Dendritic cell treated with granulocyte-macrophage colony-stimulating factor and Interleukin-4, amounts not matched to agents 40 ng/mL and 50 ng/mL, for 4 days (primary cell): ENCODE measurements around the gene MSX1.
"Not testable (repeated sequence)": the region's sequence is repeated elsewhere in the genome, so short reads cannot be mapped to it uniquely, and the experiment has no call there.

Experiments used
- H3K27ac Mint-ChIP-seq: one replicate; pipeline ENCODE4 v1.8.0; 2022; ENCODE audit warnings: mild to moderate bottlenecking, mixed read lengths
- H3K27me3 Mint-ChIP-seq: one replicate; pipeline ENCODE4 v1.8.0; 2022; ENCODE audit warnings: mild to moderate bottlenecking, mixed read lengths
- H3K36me3 Mint-ChIP-seq: one replicate; pipeline ENCODE4 v1.8.0; 2022; ENCODE audit warnings: low read depth, mixed read lengths
- H3K4me1 Mint-ChIP-seq: one replicate; pipeline ENCODE4 v1.8.0; 2022; ENCODE audit warnings: low read depth, mixed read lengths
- H3K4me3 Mint-ChIP-seq: one replicate; pipeline ENCODE4 v1.8.0; 2022; ENCODE audit warnings: mild to moderate bottlenecking, moderate library complexity, mixed read lengths
- H3K9me3 Mint-ChIP-seq: one replicate; pipeline ENCODE4 v1.8.0; 2022; ENCODE audit warnings: mixed read lengths
- intact Hi-C: fragments of 100-400 bp; cut with micrococcal nuclease; formaldehyde crosslinking; loops from one replicate; pipeline ENCODE4 v1.15.0; 2022

Gene MSX1

DNA sequence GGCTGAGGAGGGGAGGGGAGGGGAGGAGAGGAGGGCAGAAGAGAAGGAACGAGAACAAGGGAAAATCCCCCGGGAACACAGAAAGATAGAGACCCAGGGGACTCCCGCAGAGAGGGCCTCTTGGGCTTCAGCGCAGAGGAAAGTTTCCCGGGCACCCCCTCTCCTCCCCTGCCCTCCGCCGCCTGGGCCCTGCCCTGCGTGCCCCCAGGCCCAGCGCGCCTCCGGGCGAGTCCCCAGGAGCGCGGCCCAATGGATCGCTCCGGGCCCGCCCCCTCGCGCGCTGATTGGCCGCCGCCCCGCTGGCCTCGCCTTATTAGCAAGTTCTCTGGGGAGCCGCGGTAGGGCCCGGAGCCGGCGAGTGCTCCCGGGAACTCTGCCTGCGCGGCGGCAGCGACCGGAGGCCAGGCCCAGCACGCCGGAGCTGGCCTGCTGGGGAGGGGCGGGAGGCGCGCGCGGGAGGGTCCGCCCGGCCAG lies at the start of gene MSX1:
Gene MSX1, plus strand, starts transcription at position 341 of the 474 bp plus-strand sequence. CDS start 235 bp downstream, outside the sequence.
- intact Hi-C loops, result no loop called here
- peaks cover 10% of the 10 kb centered on the region for H3K9me3 Mint-ChIP-seq
- no peak within 1 kb of the TSS for H3K27ac Mint-ChIP-seq
- H3K4me3 Mint-ChIP-seq, result peak within 1 kb of the TSS; percentile 75
- peaks cover 8% of the 10 kb centered on the region for H3K36me3 Mint-ChIP-seq
- peaks cover 88% of the 10 kb centered on the region for H3K27me3 Mint-ChIP-seq
- peaks cover 43% of the 10 kb centered on the region for H3K4me1 Mint-ChIP-seq

DNA sequence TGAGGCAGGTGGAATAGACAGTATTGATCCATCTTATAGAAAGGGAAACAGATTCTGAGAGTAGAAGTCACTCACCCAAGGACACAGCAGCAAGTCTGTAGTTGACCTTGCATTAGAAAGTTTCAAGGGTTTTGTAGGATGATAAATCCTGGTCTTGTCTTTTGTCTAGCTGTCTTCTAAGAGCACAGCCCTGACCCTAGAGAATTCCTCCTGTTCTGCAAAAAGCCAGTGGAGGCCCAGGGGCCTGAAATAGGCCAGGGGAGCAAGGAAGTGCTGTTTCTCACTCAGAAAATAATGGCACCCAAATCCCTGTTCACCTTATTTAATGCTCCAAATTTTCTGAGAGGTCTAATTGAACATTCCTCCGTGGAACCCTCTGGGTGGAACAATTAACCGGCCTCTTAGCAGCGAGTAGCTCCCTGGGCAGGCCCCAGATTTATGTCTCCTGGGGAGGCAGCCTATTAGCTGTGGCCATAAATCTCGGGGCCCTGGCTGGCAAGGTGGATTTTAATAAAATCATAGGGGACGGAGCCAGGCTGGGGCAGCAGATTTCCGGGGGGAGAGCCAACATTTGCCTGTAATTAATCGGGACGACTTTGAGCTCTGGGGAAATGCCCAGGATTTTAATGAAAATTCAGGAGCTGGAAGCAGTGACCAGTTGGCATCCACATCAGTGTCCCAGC lies 49.2 kb upstream of the MSX1 start:
- no peak overlapping the region for H3K4me3 Mint-ChIP-seq
- intact Hi-C loops, result no loop called here
- H3K4me1 Mint-ChIP-seq, result no peaks in the 10 kb centered on the region

DNA sequence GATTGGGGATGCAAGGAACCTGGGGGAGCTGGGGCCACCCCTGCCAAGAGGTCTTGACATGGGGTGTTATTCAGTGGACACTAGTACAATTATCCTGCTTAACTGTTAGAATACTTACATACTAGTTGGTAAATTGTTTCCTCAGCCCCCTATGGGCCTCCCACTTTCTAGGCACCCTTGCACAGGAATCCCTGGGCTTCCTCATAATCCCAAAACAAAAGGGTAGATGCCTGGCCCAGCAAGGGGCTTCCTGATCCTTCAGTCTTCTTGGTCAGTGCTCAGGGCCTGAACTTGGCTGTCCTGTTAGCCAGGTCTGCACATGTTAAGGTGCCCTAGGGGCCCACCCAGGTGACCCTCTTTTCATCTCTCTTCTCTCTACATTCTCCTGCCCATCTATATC lies 48.7 kb upstream of the MSX1 start:
- intact Hi-C loops, result no loop called here
- Mint-ChIP-seq H3K4me3 (no peak overlapping the region), H3K27me3 (peaks cover 3% of the 10 kb centered on the region), H3K9me3 (peaks cover 12% of the 10 kb centered on the region), H3K27ac (no peak overlapping the region), H3K4me1 (no peaks in the 10 kb centered on the region), H3K36me3 (no peaks in the 10 kb centered on the region)

More for the DNA sequence above, 49.2 kb upstream of the MSX1 start:
- H3K9me3 Mint-ChIP-seq, result peaks cover 12% of the 10 kb centered on the region
- peaks cover 3% of the 10 kb centered on the region for H3K27me3 Mint-ChIP-seq
- H3K27ac Mint-ChIP-seq, result no peak overlapping the region
- H3K36me3 Mint-ChIP-seq, result no peaks in the 10 kb centered on the region

GRCh38 chr4:4812145-4812794 lies 47.2 kb upstream of the MSX1 start:
- H3K4me3 Mint-ChIP-seq, result no peak overlapping the region
- H3K27me3 Mint-ChIP-seq, result peaks cover 4% of the 10 kb centered on the region
- H3K36me3 Mint-ChIP-seq, result no peaks in the 10 kb centered on the region
- H3K27ac Mint-ChIP-seq, result no peak overlapping the region
- H3K9me3 Mint-ChIP-seq, result peaks cover 22% of the 10 kb centered on the region
- H3K4me1 Mint-ChIP-seq, result no peaks in the 10 kb centered on the region
- intact Hi-C loops, result no loop called here

DNA sequence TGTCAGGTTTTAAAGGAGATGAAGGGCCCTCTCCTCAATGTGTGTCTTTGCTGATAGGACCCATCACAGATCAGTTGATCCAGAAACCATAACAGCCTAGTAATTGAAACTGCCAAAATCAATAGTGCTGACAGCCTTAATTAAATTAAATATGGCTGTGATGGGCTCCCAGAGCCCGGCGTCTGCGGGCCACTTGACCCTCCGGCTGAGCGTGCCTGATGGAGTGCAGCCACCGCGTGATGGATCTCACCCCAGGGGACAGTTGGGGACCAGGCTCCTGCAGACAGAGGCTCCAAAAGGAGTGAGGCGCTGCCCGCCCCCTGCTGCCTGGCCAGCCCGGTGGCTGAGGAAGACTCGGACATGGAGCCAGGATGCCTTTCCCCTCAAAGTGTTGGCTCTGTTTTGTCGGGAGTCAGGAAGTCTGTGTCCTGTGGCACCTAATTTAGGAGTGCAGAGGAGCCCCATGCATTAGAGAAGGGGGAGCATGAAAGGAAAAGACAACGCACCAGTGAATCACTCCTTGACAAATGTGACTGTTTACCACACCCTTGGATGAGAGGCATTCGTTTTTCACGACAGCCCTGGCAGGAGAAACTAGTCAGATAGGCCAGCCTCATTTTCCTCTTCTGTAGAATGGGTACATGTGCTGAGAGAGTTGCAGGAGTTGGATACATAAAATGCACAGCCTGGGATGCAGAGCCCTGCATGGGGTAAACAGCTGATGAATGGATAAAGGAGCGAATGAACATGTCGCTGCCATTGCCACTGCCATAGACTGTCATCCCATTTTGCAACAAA lies 40.9 kb upstream of the MSX1 start:
- Mint-ChIP-seq H3K4me3 (no peak overlapping the region), H3K36me3 (no peaks in the 10 kb centered on the region), H3K4me1 (peaks cover 5% of the 10 kb centered on the region), H3K27ac (no peak overlapping the region), H3K9me3 (peaks cover 13% of the 10 kb centered on the region), H3K27me3 (peaks cover 3% of the 10 kb centered on the region)
- intact Hi-C loops, result no loop called here

DNA sequence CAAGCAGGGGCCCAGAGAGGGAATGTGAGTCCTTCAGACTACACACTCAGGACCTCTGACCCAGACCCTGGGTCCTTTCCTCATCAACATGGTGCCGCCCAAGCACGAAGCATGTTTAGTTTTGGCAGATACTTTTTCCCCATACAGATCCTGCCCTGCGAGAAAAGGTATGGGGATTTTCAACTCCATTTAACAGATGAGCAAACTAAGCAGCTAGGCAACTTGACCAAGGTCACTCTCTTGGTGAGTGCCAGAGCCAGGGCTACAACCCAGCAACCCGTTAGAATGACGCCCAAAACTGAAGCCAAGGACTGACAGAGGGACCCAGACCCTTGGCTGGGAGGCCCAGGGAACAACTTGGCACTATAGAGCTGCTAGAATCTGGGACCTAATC lies 40.3 kb upstream of the MSX1 start:
- intact Hi-C loops, result no loop called here

GRCh38 chr4:4820261-4820660 lies 39.2 kb upstream of the MSX1 start:
- Mint-ChIP-seq H3K9me3 (peaks cover 13% of the 10 kb centered on the region), H3K36me3 (no peaks in the 10 kb centered on the region), H3K27me3 (peaks cover 2% of the 10 kb centered on the region), H3K27ac (no peak overlapping the region), H3K4me3 (no peak overlapping the region), H3K4me1 (peaks cover 5% of the 10 kb centered on the region)
- intact Hi-C loops, result no loop called here

More for the DNA sequence above, 40.3 kb upstream of the MSX1 start:
- Mint-ChIP-seq H3K27me3 (peaks cover 2% of the 10 kb centered on the region), H3K27ac (no peak overlapping the region), H3K36me3 (no peaks in the 10 kb centered on the region), H3K4me3 (no peak overlapping the region), H3K4me1 (peaks cover 5% of the 10 kb centered on the region), H3K9me3 (peaks cover 13% of the 10 kb centered on the region)

DNA sequence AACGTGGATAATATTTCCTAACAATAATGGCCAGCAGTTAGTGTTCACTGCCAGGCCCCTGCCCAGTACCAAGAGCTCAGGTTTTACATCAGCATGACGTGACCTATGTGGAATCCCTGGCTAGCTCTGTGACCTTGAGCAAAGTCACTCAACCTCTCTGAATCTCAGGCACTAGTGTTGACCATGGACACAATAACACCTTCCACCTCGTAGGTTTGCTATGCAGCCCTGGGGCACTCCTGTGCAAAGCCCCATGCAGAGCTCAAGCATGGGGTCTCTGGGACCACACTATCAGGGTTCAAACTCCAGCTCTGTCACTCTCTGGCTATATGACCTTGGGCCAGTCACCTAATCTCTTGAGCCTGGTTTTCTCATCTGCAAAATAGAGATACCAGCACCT lies 38.7 kb upstream of the MSX1 start:
- no peaks in the 10 kb centered on the region for H3K36me3 Mint-ChIP-seq
- intact Hi-C loops, result no loop called here
- H3K4me3 Mint-ChIP-seq, result no peak overlapping the region
- H3K27ac Mint-ChIP-seq, result no peak overlapping the region
- peaks cover 5% of the 10 kb centered on the region for H3K4me1 Mint-ChIP-seq
- peaks cover 2% of the 10 kb centered on the region for H3K27me3 Mint-ChIP-seq
- peaks cover 13% of the 10 kb centered on the region for H3K9me3 Mint-ChIP-seq

- no peak overlapping the region for H3K27ac Mint-ChIP-seq
- peaks cover 5% of the 10 kb centered on the region for H3K4me1 Mint-ChIP-seq
- peaks cover 2% of the 10 kb centered on the region for H3K27me3 Mint-ChIP-seq
- intact Hi-C loops, result no loop called here
- no peaks in the 10 kb centered on the region for H3K36me3 Mint-ChIP-seq
- H3K4me3 Mint-ChIP-seq, result no peak overlapping the region
- H3K9me3 Mint-ChIP-seq, result peaks cover 10% of the 10 kb centered on the region
These were observed 37.9 kb upstream of the MSX1 start for GRCh38 chr4:4821577-4821976.

GRCh38 chr4:4822286-4822685 lies 37.2 kb upstream of the MSX1 start:
- H3K36me3 Mint-ChIP-seq, H3K9me3 Mint-ChIP-seq, intact Hi-C loops, H3K4me1 Mint-ChIP-seq, H3K27ac Mint-ChIP-seq, H3K4me3 Mint-ChIP-seq, H3K27me3 Mint-ChIP-seq: not testable (repeated sequence)

DNA sequence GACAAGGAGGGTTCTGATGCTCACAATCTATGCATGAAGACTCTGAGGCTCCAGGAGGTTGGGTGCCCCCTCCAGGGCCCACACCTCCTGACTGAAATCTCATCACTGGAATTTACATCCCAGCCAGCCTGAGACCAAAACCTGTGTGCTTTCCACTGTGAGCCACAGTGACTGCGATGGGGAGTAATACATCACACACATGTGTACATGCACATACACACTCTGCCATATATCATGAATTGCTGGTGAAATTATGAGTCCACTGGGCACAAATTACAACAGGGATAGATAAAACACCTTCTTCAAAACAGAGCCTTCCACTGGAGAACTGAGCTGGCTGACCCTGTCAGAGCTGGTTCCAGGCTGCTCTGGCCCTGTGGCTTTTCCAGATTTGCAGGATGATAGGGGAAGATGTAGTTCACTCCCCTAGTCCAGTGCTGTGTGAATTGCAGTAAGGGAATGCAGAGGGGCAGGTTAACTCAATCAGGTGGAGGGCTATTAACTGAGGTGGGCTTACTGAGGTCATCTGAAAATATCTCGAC lies 35.8 kb upstream of the MSX1 start:
- Mint-ChIP-seq H3K4me3 (no peak overlapping the region), H3K9me3 (no peaks in the 10 kb centered on the region), H3K27me3 (no peaks in the 10 kb centered on the region), H3K27ac (no peak overlapping the region), H3K4me1 (peaks cover 5% of the 10 kb centered on the region), H3K36me3 (no peaks in the 10 kb centered on the region)
- intact Hi-C loops, result no loop called here

DNA sequence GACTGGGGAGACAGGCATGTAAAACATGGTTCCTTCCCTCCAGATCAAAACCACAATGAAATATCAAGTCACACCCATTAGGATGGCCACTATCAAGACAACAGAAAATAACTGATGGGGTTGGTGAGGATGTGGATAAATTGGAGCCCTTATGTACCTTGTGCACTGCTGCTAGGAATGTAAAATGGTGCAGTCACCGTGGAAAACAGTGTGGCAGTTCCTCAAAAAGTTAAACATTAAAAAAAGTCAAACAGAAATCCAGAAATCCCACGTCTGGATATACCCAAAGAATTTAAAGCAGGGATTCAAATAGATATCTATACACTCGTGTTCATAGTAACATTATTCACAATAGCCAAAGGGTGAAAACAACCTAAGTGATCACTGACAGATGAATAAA lies 35.2 kb upstream of the MSX1 start:
- H3K27me3 Mint-ChIP-seq, result peaks cover 3% of the 10 kb centered on the region
- H3K27ac Mint-ChIP-seq, result no peak overlapping the region
- no peaks in the 10 kb centered on the region for H3K9me3 Mint-ChIP-seq
- no peak overlapping the region for H3K4me3 Mint-ChIP-seq
- intact Hi-C loops, result no loop called here
- peaks cover 5% of the 10 kb centered on the region for H3K4me1 Mint-ChIP-seq
- H3K36me3 Mint-ChIP-seq, result no peaks in the 10 kb centered on the region

GRCh38 chr4:4825431-4825830 lies 34.0 kb upstream of the MSX1 start:
- Mint-ChIP-seq H3K27me3 (peaks cover 7% of the 10 kb centered on the region), H3K36me3 (no peaks in the 10 kb centered on the region), H3K9me3 (no peaks in the 10 kb centered on the region), H3K4me1 (peaks cover 5% of the 10 kb centered on the region), H3K4me3 (no peak overlapping the region), H3K27ac (no peak overlapping the region)
- intact Hi-C loops, result no loop called here

GRCh38 chr4:4829837-4830236 lies 29.6 kb upstream of the MSX1 start:
- Mint-ChIP-seq H3K4me1 (no peaks in the 10 kb centered on the region), H3K36me3 (no peaks in the 10 kb centered on the region), H3K27ac (no peak overlapping the region), H3K9me3 (peaks cover 8% of the 10 kb centered on the region), H3K4me3 (no peak overlapping the region), H3K27me3 (peaks cover 10% of the 10 kb centered on the region)
- intact Hi-C loops, result no loop called here
